ENCODE results near the gene OR56A5.
"Not testable (repeated sequence)": the region's sequence is repeated elsewhere in the genome, so short reads cannot be mapped to it uniquely, and the experiment has no call there.

OR56A5 gene

DNA sequence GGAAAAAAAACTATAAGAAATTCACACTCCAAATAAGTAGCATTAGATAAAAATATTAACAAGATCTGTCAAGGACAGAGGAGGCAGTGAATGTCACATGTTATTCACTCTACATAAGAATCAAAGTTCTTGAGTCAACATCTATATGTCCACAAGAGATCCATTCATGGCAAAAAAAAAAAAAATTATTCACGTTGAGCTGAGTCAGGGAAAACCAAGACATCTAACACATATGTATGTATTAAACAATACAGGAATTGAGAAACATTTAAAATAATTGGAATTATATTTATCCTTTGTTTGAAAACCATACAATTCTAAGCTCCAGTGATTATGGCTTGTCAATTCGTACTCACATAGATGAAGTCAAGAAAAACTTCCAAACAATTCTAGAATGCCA, 1.3 kb downstream of the OR56A5 start:
- no peak overlapping the region for H3K27ac ChIP-seq
- no peak for TF ChIP-seq ZFX (IDR thresholded peaks at IDR 0.05; ENCODE audit: borderline replicate concordance)
- no peak for TF ChIP-seq CTCF (IDR thresholded peaks at IDR 0.05)

DNA sequence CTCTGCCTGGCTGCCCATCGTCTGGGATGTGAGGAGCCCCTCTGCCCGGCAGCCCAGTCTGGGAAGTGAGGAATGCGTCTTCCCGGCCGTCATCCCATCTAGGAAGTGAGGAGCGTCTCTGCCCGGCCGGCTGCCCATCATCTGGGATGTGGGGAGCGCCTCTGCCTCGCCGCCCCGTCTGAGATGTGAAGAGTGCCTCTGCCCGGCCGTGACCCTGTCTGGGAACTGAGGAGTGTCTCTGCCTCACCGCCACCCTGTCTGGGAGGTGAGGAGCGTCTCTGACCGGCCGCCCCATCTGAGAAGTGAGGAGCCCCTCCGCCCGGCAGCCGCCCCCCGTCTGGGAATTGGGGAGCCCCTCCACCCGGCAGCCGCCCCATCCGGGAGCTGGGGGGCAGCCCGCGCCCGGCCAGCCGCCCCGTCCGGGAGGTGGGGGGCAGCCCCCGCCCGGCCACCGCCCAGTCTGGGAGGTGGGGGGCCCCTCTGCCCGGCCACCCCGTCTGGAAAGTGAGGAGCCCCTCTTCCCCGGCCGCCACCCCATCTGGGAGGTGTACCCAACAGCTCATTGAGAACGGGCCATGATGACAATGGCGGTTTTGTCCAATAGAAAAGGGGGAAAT, 7.5 kb downstream of the OR56A5 start:
- not testable (repeated sequence) for H3K27ac ChIP-seq

DNA sequence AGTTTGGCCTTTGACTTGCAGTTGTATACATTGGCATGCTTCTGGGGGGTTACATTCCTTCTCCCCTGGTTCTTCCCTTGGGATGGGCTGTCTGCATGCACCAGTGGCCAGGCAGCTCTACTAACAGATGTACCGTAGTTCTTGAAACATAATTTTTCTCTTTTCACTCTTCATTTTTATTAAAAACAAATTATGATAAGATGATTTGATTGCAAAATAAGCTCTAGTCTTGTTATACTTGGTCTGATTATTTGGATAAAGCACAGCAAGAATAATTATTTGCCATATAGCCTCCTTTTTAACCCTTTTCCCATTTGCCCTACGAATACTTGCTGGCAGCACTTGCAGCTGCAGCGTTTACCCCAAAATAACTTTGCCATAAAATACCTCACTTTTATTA, 12.7 kb downstream of the OR56A5 start:
- no peak overlapping the region for H3K27ac ChIP-seq
- TF ChIP-seq ZFX (IDR thresholded peaks at IDR 0.05; ENCODE audit: borderline replicate concordance) (no peak), CTCF (IDR thresholded peaks at IDR 0.05) (no peak)

DNA sequence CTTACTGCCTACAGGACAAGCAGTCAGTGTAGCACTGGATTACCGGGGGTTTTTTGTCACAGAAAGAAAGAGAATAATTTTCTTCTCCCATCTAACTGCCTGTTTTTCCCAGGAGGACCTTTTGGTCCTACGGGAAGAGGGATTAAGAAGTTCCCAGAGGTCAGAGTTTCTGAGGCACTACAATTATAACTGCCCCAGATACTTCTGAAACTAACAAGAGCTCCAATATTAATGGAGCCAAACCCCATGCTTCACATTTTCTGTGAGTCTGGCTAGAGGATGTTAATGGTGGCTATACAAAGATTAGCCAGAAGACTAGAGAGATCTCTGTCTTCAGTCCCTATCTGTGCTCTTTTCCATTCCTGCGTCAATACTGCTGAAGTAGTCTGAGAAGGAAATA, 26.3 kb downstream of the OR56A5 start, which contains the start of gene OR56A3:
Gene OR56A3, plus strand, starts transcription at position 301 of the 400 bp plus-strand sequence. CDS start 5,096 bp downstream, outside the sequence.
- no peak within 1 kb of the TSS for H3K27ac ChIP-seq

DNA sequence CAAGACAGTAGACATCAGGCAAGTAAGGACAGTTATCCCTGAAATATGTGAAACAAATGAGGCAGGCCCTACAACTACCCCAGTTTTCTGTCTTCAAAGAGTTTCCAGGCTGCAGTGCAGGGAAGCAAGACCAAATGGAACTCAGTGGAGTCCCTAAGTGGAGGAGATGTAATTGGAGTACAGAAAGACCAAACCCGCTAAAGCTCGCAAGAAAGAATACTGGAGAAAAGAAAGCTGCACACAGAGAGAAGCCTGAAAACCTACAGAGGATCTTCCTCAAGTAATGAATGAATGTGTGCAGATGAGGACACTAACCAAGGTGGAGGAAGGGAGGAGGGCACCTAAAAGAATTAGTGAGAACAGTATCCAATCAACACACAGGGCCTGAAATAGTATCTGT, 27.5 kb downstream of the OR56A5 start:
- TF ChIP-seq ZFX (IDR thresholded peaks at IDR 0.05; ENCODE audit: borderline replicate concordance) = no peak
- TF ChIP-seq CTCF (IDR thresholded peaks at IDR 0.05) = no peak

More for the DNA sequence above, 26.3 kb downstream of the OR56A5 start, which contains the start of gene OR56A3:
- no peak for TF ChIP-seq ZFX (IDR thresholded peaks at IDR 0.05; ENCODE audit: borderline replicate concordance)
- TF ChIP-seq CTCF (IDR thresholded peaks at IDR 0.05) = no peak

DNA sequence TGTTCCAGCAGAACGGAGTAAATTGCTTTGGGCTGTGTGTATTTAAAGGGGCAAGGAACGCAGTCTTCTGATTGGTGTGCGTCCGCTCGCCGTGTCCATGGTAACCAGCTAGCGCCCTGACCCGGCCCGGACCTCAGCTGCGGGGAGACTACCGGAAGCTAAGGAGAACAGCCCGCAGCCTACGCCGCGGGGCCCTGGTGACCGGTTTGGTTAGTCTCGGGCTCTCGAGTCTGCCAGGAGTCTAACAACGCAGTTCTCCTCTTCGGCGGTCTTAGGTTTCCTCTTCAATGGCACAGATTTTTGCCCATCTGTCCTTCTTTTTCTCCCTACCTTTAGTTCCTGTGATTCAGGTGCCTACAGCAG, 29.7 kb downstream of the OR56A5 start:
- TF ChIP-seq ZFX (IDR thresholded peaks at IDR 0.05; ENCODE audit: borderline replicate concordance) = no peak
- no peak for TF ChIP-seq CTCF (IDR thresholded peaks at IDR 0.05)
- H3K27ac ChIP-seq = no peak overlapping the region

More for the DNA sequence above, 27.5 kb downstream of the OR56A5 start:
- H3K27ac ChIP-seq = no peak overlapping the region

DNA sequence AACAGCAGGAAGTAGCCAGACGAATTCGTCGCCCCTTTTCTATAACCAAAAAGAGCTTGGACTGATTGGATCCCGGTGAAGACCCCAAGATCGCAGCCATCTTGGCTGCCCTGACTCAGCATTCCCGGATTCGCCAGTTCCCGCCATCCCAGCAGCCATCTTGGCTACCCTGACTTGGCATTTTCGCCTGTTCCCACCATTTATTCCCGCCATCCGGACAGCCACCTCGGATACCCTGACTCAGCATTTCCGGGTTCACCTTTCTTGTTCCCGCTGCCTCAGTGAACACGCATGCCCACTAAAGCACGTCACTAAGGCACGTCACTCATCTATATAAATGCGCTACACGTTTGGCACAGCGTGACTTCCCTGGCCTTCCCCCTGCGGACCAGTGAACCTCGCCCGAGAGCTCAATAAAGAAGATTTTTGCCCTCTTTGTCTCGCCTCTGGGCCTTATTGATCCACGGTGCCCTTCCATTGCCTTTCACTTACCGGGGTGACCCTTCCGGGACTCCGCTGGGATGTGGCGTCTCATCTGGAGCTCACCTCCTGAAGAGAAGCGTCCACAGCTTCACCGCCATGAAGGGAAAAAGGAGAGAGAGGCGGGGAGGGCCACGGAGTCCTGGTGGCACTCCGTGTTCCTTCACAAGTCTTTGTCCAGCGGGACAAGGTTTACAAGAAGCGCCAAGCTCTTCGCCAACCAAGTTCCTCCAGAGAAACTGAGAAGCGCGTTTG, 30.3 kb downstream of the OR56A5 start:
- H3K27ac ChIP-seq = no peak overlapping the region
- TF ChIP-seq ZFX (IDR thresholded peaks at IDR 0.05; ENCODE audit: borderline replicate concordance) = no peak

GRCh38 chr11:5933116-5933515, 35.2 kb downstream of the OR56A5 start:
- no peak overlapping the region for H3K27ac ChIP-seq
- no peak for TF ChIP-seq ZFX (IDR thresholded peaks at IDR 0.05; ENCODE audit: borderline replicate concordance)
- TF ChIP-seq CTCF (IDR thresholded peaks at IDR 0.05) = no peak

Measured in 22Rv1 (cell line).